T-cell (primary cell): ENCODE results near the gene COL1A2. TPM values are rescaled to one million over a fixed set of nuclear protein-coding genes. Genes with fewer than 3 reads are reported as not detected.

ENCODE experiments used
- ATAC-seq, 4 experiments: fragments of 200-7000 bp in 3 of 4; fragments of 150-1000 bp in 1 of 4; cut with Tn5 transposase; replicated peaks in 1 of 4; 1 replicate in 3 of 4; 2 replicates in 1 of 4; pipeline ENCODE4 v1.10.0; 2021; ENCODE audit warnings: moderate library complexity in 3 of 4, mild to moderate bottlenecking in 2 of 4, moderate number of reproducible peaks in 1 of 4
- CTCF ChIA-PET, 2 donors: fragments of 300-600 bp; sonication (Branson Sonifier 250); formaldehyde crosslinking; loops; one replicate each; lab custom pipeline; 2022; ENCODE audit warnings: antibody characterized with exemption in 2 of 2; lab: Charles Lee
- POLR2A ChIA-PET, 2 donors: fragments of 300-600 bp; sonication (Branson Sonifier 250); formaldehyde crosslinking; loops; one replicate each; lab custom pipeline; 2022; ENCODE audit warnings: antibody characterized with exemption in 2 of 2; lab: Charles Lee
- DNase-seq, 35 experiments: peaks; one replicate each; pipeline versions ENCODE4 v3.0.0 to v3.0.0-alpha.2; 2013 to 2023
- H3K27ac ChIP-seq: one replicate; pipeline ENCODE4 v1.5.1; 2013; ENCODE audit warnings: low read length
- H3K27me3 ChIP-seq, 2 experiments: replicated peaks in 1 of 2; 1 replicate in 1 of 2; 2 replicates in 1 of 2; pipeline versions ENCODE4 v1.6.1 to v1.7.0; 2013; ENCODE audit warnings: low read length in 1 of 2, mixed read lengths in 1 of 2; ENCODE audit not compliant: control insufficient read depth in 2 of 2, insufficient read depth in 2 of 2; ENCODE audit errors: extremely low read depth in 1 of 2
- H3K36me3 ChIP-seq, 2 donors: 1 replicate in 1 of 2; 2 replicates in 1 of 2; pipeline versions ENCODE4 v1.6.1 to v1.7.0; 2013; ENCODE audit warnings: low read length in 1 of 2; ENCODE audit not compliant: control insufficient read depth in 2 of 2, insufficient read depth in 1 of 2; ENCODE audit errors: extremely low read depth in 1 of 2
- H3K4me1 ChIP-seq, 2 experiments: 1 replicate in 1 of 2; 2 replicates in 1 of 2; pipeline versions ENCODE4 v1.6.1 to v1.7.0; 2013; ENCODE audit warnings: low read length in 2 of 2, mixed read lengths in 1 of 2; ENCODE audit not compliant: insufficient read depth in 2 of 2, control insufficient read depth in 1 of 2; ENCODE audit errors: extremely low read depth in 1 of 2
- H3K4me3 ChIP-seq, 2 donors: 1 replicate in 1 of 2; 2 replicates in 1 of 2; pipeline versions ENCODE4 v1.5.1 to v1.7.0; 2013; ENCODE audit warnings: mild to moderate bottlenecking in 2 of 2, low read length in 1 of 2, moderate library complexity in 1 of 2; ENCODE audit not compliant: control insufficient read depth in 1 of 2; ENCODE audit errors: extremely low read depth in 1 of 2
- H3K9me3 ChIP-seq: 2 replicates; pipeline ENCODE4 v1.7.0; 2013
- H3K27ac Mint-ChIP-seq, 2 donors: one replicate each; pipeline ENCODE4 v1.8.0; 2020 to 2021; ENCODE audit warnings: mild to moderate bottlenecking in 2 of 2, mixed read lengths in 2 of 2
- H3K27me3 Mint-ChIP-seq, 2 donors: one replicate each; pipeline ENCODE4 v1.8.0; 2021 to 2022; ENCODE audit warnings: mixed read lengths in 2 of 2
- H3K36me3 Mint-ChIP-seq: one replicate; pipeline ENCODE4 v1.8.0; 2021; ENCODE audit warnings: mixed read lengths
- H3K4me1 Mint-ChIP-seq, 3 donors: one replicate each; pipeline ENCODE4 v1.8.0; 2020 to 2022; ENCODE audit warnings: mixed read lengths in 3 of 3, mild to moderate bottlenecking in 1 of 3
- H3K4me3 Mint-ChIP-seq, 3 donors: one replicate each; pipeline ENCODE4 v1.8.0; 2020 to 2022; ENCODE audit warnings: mild to moderate bottlenecking in 3 of 3, mixed read lengths in 3 of 3, moderate library complexity in 3 of 3
- H3K9me3 Mint-ChIP-seq, 3 donors: one replicate each; pipeline ENCODE4 v1.8.0; 2020 to 2022; ENCODE audit warnings: mixed read lengths in 3 of 3
- WGBS: methylation state at CpG from one replicate; pipeline ENCODE4 v1.1.5; 2013; ENCODE audit warnings: missing lambda C conversion rate; ENCODE audit not compliant: insufficient coverage; 5-methylcytosine and 5-hydroxymethylcytosine counted together
- total RNA-seq, 35 experiments: library from RNA in 6 of 35; stranded (reverse) in 6 of 35; fragments of 120-200 nt in 1 of 35; gene quantifications; one replicate each; pipeline versions ENCODE4 v1.2.1 to v1.2.4 and lab custom pipeline; 2013 to 2026

Gene COL1A2
- total RNA-seq, 5 donors from 2014 or later (not counting 1 experiment from before 2014, with no cell fraction given): 2.5 to 4.7 (median 3.1) TPM; not detected in 2

DNA sequence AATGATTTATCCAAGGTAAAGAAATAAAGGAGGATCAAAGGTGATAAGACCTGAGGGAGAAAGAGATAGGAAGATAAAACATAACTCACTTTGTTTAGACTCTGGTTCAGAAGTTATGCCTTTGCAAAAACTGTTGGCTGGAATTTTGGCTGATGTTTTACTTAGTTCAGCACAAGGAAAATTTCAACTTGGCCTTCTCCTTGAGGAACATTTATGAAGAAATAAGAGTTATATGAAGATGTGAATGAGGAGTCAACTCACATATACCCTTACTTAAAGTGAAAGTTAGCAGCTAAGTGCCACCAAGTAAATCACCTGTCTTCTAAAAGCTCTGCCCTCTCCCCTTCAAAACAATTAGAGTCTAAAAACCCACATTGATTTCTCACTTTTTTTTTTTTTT, 39.7 kb upstream of the COL1A2 start:
- Mint-ChIP-seq H3K9me3 (peaks cover 0 to 5% (median 4%) of the 10 kb centered on the region in 3 donors), H3K4me3 (no peak overlapping the region), H3K36me3 (no peaks in the 10 kb centered on the region), H3K4me1 (no peaks in the 10 kb centered on the region), H3K27me3 (peaks cover 5 to 25% of the 10 kb centered on the region in 2 donors), H3K27ac (no peak overlapping the region)
- no peaks in the 10 kb centered on the region for H3K4me1 ChIP-seq
- H3K4me3 ChIP-seq: no peak overlapping the region
- H3K27ac ChIP-seq: no peak overlapping the region
- H3K27me3 ChIP-seq: no peaks in the 10 kb centered on the region
- ChIA-PET POLR2A (interaction anchor here in 1 of 2 donors (0.7 kb wide), 1 partner anchor 230 kb away, joined by 10 read pairs; no protein-coding TSS in a partner anchor), CTCF (no interaction called here)
- no peak for ATAC-seq
- no peak for DNase-seq
- no peaks in the 10 kb centered on the region for H3K36me3 ChIP-seq
- H3K9me3 ChIP-seq: no peaks in the 10 kb centered on the region

DNA sequence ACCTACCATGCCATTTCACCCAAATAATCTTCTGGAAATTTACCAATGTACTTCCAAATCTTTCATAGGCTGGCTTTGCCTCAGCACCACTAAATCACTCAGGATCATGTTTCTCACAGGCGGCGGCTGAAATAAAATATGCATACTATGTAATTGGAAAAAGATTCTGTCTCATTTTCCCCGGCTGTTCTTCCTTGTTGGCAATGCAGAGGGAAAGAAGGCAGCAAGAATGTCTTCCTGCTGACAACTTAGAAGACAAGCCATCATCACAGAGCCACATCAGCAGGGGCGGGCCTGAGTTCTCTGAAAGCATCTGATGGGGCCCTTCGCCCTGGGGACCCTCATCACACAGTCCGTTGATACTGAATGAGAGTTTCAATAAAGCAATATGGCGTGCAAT, 39.2 kb upstream of the COL1A2 start:
- ATAC-seq: no peak
- DNase-seq: no peak
- H3K27me3 Mint-ChIP-seq: peaks cover 5 to 25% of the 10 kb centered on the region in 2 donors
- no peak overlapping the region for H3K4me3 ChIP-seq
- no peaks in the 10 kb centered on the region for H3K4me1 Mint-ChIP-seq
- H3K27ac ChIP-seq: no peak overlapping the region
- POLR2A ChIA-PET: no interaction called here
- CTCF ChIA-PET: no interaction called here
- H3K9me3 Mint-ChIP-seq: peaks cover 0 to 5% (median 4%) of the 10 kb centered on the region in 3 donors
- no peak overlapping the region for H3K27ac Mint-ChIP-seq
- no peak overlapping the region for H3K4me3 Mint-ChIP-seq
- H3K4me1 ChIP-seq: no peaks in the 10 kb centered on the region
- H3K36me3 ChIP-seq: no peaks in the 10 kb centered on the region
- H3K27me3 ChIP-seq: no peaks in the 10 kb centered on the region
- WGBS: 80% methylated on average over 2 of the region's 7 CpGs
- H3K36me3 Mint-ChIP-seq: no peaks in the 10 kb centered on the region
- H3K9me3 ChIP-seq: no peaks in the 10 kb centered on the region

DNA sequence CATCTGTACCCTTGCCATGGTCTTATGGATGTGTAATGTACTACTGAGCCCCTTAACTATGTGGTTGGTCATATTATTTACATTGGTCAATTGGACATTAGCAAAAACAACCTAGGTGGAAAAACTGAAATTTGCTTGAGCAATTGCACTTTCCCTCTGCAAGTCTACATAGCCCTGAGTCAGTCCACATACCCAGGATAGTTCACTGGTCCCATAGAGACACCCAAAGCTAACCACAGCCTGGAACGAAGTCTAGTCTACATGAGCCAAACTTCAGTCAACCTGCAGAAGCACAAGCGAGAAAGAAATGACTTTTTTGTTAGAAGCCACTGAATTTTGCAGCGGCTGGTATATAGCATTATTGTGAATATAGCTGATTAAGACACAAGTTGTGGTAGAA, 37.6 kb upstream of the COL1A2 start:
- H3K4me3 ChIP-seq: no peak overlapping the region
- CTCF ChIA-PET: interaction anchor here in 1 of 2 donors (0.5 kb wide), 1 partner anchor 88 kb away, joined by 11 read pairs; no protein-coding TSS in a partner anchor

DNA sequence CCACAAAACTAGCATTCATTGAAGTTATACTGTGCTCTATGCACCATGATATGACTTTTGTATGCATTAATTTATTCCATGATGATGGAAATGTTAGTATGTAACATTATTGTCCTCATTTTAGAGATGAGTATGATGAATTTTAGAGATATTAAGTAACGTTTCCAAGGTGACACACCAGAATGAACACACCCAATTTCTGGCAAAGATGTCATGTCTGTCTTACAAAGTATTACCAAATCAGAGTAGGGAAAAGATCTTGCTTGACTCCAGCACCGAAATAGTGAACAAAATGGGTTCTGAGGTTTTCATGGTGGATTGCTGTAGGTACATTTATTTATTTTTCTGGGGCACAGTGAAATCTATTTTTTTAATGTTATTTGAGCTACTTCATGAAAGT, 33.8 kb upstream of the COL1A2 start:
- Mint-ChIP-seq H3K36me3 (no peaks in the 10 kb centered on the region), H3K27me3 (peaks cover 3 to 30% of the 10 kb centered on the region in 2 donors), H3K27ac (no peak overlapping the region), H3K4me3 (no peak overlapping the region), H3K9me3 (peaks cover 0 to 9% (median 4%) of the 10 kb centered on the region in 3 donors), H3K4me1 (no peaks in the 10 kb centered on the region)
- no CpG with 5 or more reads among the region's 2 CpGs for WGBS
- ATAC-seq: no peak
- Histone ChIP-seq H3K4me1 (no peaks in the 10 kb centered on the region), H3K4me3 (no peak overlapping the region), H3K27ac (no peak overlapping the region), H3K36me3 (no peaks in the 10 kb centered on the region), H3K9me3 (no peaks in the 10 kb centered on the region), H3K27me3 (no peaks in the 10 kb centered on the region)
- ChIA-PET POLR2A (no interaction called here), CTCF (no interaction called here)
- DNase-seq: no peak

More for the DNA sequence above, 37.6 kb upstream of the COL1A2 start:
- POLR2A ChIA-PET: no interaction called here
- Histone ChIP-seq H3K4me1 (no peaks in the 10 kb centered on the region), H3K36me3 (no peaks in the 10 kb centered on the region), H3K27ac (no peak overlapping the region), H3K27me3 (no peaks in the 10 kb centered on the region), H3K9me3 (no peaks in the 10 kb centered on the region)
- Mint-ChIP-seq H3K4me3 (no peak overlapping the region), H3K36me3 (no peaks in the 10 kb centered on the region), H3K27me3 (peaks cover 5 to 29% of the 10 kb centered on the region in 2 donors), H3K4me1 (no peaks in the 10 kb centered on the region), H3K9me3 (peaks cover 0 to 5% (median 4%) of the 10 kb centered on the region in 3 donors), H3K27ac (no peak overlapping the region)
- 80% methylated on average over 1 of the region's 3 CpGs for WGBS
- ATAC-seq (no peak), DNase-seq (no peak)

DNA sequence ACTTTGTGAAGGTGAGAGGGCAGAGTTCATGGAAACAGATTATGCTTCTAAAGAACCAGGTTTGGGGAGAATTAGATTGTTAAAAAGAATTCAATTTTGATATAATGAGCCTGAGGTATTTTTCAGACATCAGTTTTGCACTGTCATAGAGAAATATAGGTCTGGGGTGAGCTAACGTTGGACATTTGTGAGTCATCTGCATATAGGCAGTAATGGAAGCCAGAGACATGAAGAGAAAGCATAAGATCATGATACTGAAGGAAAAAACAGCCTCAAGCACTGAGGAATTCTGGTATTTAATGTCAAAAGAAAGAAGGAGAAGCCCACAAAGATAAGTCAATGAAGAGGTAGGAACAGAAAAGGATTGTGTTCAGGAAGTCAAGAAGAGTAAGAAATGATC, 32.4 kb upstream of the COL1A2 start:
- no peaks in the 10 kb centered on the region for H3K36me3 ChIP-seq
- CTCF ChIA-PET: no interaction called here
- POLR2A ChIA-PET: no interaction called here
- H3K27ac Mint-ChIP-seq: no peak overlapping the region
- peaks cover 3 to 33% of the 10 kb centered on the region in 2 donors for H3K27me3 Mint-ChIP-seq
- no peak overlapping the region for H3K4me3 Mint-ChIP-seq
- H3K4me1 Mint-ChIP-seq: no peaks in the 10 kb centered on the region
- H3K27me3 ChIP-seq: no peaks in the 10 kb centered on the region
- H3K4me3 ChIP-seq: no peak overlapping the region
- 83% methylated on average over 1 of the region's 1 CpG for WGBS
- no peak overlapping the region for H3K27ac ChIP-seq
- ATAC-seq (no peak), DNase-seq (no peak)
- H3K9me3 ChIP-seq: no peaks in the 10 kb centered on the region
- H3K36me3 Mint-ChIP-seq: no peaks in the 10 kb centered on the region
- H3K9me3 Mint-ChIP-seq: peaks cover 0 to 9% (median 4%) of the 10 kb centered on the region in 3 donors
- H3K4me1 ChIP-seq: no peaks in the 10 kb centered on the region

DNA sequence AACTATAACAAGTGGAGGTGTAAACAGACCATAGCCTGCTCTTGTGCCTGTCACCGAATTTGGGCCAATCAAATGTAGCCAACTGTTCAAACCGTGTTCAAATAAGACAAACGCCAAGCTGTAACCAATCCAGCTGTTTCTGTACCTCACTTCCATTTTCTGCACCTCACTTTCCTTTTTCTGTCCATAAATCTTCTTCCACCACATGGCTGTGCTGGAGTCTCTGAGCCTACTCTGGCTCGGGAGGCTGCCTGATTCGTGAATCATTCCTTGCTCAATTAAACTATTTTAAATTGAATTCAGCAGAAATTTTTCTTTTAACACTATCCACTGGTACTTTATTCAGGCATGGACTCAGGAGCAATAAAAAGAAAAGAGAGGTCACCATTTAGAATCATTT, 29.9 kb upstream of the COL1A2 start:
- no peaks in the 10 kb centered on the region for H3K4me1 ChIP-seq
- Mint-ChIP-seq H3K4me3 (no peak overlapping the region), H3K9me3 (peaks cover 0 to 4% (median 0%) of the 10 kb centered on the region in 3 donors), H3K36me3 (no peaks in the 10 kb centered on the region), H3K27ac (no peak overlapping the region), H3K4me1 (no peaks in the 10 kb centered on the region), H3K27me3 (peaks cover 3 to 25% of the 10 kb centered on the region in 2 donors)
- 57% methylated on average over 4 of the region's 5 CpGs for WGBS
- H3K4me3 ChIP-seq: no peak overlapping the region
- no peaks in the 10 kb centered on the region for H3K27me3 ChIP-seq
- H3K36me3 ChIP-seq: no peaks in the 10 kb centered on the region
- CTCF ChIA-PET: no interaction called here
- ATAC-seq (no peak), DNase-seq (no peak)
- H3K27ac ChIP-seq: no peak overlapping the region
- no peaks in the 10 kb centered on the region for H3K9me3 ChIP-seq
- POLR2A ChIA-PET: no interaction called here

DNA sequence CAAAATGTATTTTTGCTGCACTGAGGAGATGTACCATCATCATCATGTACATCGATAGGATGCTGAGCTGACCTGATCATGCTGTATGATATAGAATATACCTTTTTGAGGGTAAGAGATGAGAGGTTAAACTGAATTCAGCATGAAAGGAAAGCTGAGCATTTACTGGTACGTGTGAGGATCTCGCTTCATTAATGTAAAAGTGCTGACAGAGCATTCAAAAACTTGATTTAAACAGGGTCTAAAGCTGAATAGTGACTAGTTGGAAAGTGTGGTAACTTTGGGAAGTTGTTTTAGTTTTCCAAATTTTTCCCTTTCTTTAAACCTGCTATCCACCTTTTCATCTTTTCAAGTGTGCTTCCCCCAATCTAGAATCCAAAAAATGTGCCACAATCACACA, 28.5 kb upstream of the COL1A2 start:
- no peak overlapping the region for H3K4me3 ChIP-seq
- 100% methylated on average over 1 of the region's 3 CpGs for WGBS
- Mint-ChIP-seq H3K27ac (no peak overlapping the region), H3K4me1 (no peaks in the 10 kb centered on the region), H3K36me3 (no peaks in the 10 kb centered on the region), H3K27me3 (peaks cover 3 to 21% of the 10 kb centered on the region in 2 donors), H3K4me3 (no peak overlapping the region), H3K9me3 (peaks cover 0 to 4% (median 0%) of the 10 kb centered on the region in 3 donors)
- DNase-seq: no peak
- CTCF ChIA-PET: no interaction called here
- H3K27ac ChIP-seq: no peak overlapping the region
- H3K9me3 ChIP-seq: no peaks in the 10 kb centered on the region
- no peak for ATAC-seq
- H3K27me3 ChIP-seq: no peaks in the 10 kb centered on the region
- POLR2A ChIA-PET: no interaction called here
- H3K36me3 ChIP-seq: no peaks in the 10 kb centered on the region
- no peaks in the 10 kb centered on the region for H3K4me1 ChIP-seq
